Activated gamma-delta T cell treated with anti-CD3 and anti-CD28 coated beads, Interleukin-2, amount 50 U/mL, for 16 hours (primary cell): ENCODE results near the gene MAGEH1.
"Not testable (repeated sequence)": the region's sequence is repeated elsewhere in the genome, so short reads cannot be mapped to it uniquely, and the experiment has no call there.

Source experiments
- DNase-seq: peaks from one replicate; pipeline ENCODE4 v3.0.0-alpha.2; 2020; ENCODE audit warnings: low read depth

MAGEH1 gene, protein sequence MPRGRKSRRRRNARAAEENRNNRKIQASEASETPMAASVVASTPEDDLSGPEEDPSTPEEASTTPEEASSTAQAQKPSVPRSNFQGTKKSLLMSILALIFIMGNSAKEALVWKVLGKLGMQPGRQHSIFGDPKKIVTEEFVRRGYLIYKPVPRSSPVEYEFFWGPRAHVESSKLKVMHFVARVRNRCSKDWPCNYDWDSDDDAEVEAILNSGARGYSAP

DNA sequence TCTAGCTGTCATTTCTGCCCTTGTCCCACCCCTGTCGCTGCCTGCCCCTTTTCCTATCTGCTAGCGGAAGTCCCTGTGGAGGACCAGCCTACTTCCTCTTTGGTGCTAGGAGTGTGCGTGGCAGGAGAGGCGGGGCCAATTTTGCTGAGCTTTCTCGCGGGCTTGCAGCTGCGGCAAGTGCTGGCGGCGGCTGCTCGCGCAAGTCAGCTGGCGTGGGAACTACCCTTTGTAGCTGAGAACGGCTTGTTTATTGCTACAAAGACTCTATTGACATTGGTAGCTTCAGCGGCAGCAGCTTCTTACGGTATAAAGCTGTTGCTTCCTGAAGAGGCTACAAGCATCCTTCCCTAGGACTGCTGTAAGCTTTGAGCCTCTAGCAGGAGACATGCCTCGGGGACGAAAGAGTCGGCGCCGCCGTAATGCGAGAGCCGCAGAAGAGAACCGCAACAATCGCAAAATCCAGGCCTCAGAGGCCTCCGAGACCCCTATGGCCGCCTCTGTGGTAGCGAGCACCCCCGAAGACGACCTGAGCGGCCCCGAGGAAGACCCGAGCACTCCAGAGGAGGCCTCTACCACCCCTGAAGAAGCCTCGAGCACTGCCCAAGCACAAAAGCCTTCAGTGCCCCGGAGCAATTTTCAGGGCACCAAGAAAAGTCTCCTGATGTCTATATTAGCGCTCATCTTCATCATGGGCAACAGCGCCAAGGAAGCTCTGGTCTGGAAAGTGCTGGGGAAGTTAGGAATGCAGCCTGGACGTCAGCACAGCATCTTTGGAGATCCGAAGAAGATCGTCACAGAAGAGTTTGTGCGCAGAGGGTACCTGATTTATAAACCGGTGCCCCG lies at the start of gene MAGEH1:
MAGEH1 (plus strand) TSS at position 138 of the 843 bp plus-strand sequence; CDS start at position 386, 248 bp downstream.
- DNase-seq: peak; percentile 55

DNA sequence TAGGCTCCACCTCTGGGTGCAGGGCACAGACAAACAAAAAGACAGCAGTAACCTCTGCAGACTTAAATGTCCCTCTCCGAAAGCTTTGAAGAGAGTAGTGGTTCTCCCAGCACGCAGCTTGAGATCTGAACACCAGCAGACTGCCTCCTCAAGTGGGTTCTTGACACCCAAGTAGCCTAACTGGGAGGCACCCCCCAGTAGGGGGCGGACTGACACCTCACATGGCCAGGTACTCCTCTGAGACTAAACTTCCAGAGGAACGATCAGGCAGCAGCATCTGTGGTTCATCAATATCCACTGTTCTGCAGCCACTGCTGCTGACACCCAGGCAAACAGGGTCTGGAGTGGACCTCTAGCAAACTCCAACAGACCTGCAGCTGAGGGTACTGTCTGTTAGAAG lies 24.8 kb upstream of the MAGEH1 start:
- DNase-seq: not testable (repeated sequence)

DNA sequence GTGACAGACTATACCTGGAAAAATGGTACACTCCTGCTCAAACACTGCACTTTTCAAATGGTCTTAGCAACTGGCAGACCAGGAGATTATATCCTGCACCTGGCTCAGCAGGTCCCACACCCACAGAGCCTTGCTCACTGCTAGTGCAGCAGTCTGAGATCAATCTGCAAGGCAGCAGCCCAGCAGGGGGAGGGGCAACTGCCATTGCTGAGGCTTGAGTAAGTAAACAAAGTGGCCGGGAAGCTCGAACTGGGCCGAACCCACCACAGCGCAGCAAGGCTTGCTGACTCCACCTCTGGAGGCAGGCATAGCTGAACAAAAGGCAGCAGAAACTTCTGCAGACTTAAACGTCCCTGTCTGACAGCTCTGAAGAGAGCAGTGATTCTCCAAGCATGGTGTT lies 8.5 kb upstream of the MAGEH1 start:
- DNase-seq: not testable (repeated sequence)

DNA sequence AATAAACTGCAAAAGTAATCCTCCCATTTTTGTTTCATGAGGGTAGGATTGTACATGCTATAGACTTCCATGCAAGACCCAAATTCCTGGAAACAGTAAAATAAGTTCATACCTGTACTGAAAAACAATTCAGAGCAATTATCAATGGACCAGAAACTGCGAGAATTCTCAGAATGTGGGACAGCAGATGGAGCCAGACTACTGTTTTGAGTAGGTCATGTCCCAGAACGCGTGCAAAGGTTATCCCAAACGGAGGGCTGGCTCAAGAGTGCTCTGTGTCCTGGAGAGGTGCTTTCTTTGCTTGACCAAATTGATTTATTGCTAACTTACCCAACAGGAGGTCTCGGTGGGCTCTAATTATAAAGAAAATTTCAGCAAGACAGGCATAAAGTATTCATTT lies 1.7 kb upstream of the MAGEH1 start:
- DNase-seq: no peak

DNA sequence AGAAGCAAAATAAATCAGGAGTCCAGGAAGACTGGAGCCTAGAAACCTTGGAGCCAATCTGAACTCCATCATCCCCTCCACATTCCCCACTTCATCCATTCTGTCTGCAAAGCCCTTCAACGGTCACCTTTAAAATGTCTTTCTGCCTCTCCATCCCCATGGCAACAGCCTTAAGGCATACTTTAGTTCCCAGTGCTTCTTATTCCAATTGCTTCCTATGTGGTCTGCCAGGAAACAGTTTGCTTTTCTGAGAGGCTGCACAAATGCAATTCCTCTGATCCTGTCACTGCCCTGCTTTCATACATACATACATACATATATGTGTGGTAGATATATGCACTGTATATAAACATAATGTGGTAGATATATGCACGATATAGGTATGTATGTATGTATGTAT lies 786 bp upstream of the MAGEH1 start:
- DNase-seq: no peak

DNA sequence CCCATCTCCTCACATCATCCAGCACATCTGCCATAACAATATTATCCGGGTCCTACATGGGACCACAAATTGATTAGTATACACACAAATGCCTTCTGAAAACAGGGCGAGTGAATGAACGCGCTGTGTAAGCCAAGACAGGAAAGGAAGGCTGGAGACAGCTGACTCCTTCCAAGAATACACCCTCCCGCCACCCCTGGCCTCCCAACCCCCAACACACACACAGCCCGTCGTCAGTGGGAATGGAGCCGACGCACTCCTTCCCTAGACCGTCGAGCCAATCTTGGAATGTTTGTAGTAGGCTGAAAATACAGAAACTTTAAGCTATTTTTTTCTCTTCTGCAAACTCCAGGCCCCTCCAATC lies 319 bp upstream of the MAGEH1 start:
- DNase-seq: no peak

DNA sequence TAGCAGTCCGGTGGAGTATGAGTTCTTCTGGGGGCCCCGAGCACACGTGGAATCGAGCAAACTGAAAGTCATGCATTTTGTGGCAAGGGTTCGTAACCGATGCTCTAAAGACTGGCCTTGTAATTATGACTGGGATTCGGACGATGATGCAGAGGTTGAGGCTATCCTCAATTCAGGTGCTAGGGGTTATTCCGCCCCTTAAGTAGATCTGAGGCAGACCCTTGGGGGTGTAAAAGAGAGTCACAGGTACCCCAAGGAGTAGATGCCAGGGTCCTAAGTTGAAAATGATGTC lies 852 bp downstream of the MAGEH1 start:
- no peak for DNase-seq

DNA sequence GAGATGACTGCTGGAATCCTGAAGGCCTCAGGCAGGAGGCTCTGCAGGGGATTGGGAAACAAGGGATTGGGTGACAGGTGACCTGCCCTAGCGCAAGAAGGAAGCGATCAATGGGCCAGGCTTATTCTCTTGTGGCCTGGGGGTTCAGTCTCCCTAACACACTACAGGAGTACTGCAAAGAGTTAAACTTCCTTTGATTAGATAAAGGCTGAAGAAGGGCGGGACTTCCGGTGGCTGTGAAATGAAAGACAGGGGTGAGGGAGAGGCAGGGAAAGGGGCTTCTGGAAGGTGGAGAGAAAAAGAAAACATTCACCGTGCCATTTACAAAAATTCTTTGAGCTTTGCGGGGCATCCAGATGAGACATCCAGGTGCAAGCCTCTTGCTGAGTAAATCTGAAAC lies 3.8 kb downstream of the MAGEH1 start:
- DNase-seq: not testable (repeated sequence)

DNA sequence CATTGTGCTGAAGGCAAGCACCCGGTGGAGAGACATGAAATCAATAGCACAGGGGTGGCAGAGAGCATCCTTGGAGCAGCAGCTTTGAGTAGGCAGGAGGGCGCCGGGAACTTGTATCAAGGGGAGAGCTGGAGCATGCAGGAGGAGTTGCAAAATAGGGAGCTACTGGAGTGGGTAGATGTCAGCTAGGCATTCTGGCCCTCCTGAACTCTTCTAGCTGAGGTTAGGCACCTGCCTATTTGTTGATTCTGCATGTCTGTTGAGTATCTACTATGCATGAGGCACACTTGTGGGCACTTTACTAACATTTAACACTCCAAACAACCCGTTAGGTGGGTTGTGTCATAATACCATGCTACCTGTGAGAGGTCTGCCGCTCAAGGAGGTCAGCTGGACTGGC lies 7.5 kb downstream of the MAGEH1 start:
- DNase-seq: not testable (repeated sequence)

DNA sequence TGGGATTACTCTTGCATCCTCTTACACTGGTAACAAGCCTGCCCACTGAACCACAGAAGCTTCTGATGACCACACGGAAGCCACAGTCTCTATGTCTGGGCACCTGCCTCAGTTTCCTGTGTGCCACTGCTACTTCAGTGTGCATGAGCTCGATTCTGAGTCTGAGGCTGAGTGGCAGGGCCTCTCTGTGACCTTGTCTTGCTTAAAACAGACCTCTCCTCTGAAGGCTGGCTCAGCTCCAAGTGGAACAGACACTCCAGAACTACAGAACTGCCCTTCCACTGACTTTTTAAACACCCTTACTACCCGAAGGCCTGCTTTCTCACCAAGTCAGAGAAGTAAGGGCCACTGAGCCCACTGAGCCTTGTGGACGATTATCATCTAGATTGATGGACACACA lies 8.0 kb downstream of the MAGEH1 start:
- DNase-seq: not testable (repeated sequence)

DNA sequence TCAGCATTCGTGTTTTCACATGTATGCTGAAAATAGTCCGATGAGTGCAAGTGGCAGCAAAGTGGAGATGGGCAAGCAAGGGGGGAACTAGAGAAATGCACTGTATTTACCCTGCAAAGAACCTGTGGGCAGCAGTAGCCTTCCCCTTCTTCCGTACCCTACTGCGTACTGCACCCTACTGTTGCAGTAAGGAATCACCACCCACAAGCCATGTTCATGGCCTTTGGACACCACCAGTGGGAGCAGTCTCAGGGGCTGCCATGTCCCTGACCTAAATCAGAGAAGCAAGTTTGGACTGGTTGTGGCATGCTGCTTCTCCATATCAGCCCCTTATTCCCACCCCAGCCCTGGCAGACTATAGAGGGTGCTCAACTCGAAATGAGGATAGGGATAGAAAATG lies 12.1 kb downstream of the MAGEH1 start:
- not testable (repeated sequence) for DNase-seq

DNA sequence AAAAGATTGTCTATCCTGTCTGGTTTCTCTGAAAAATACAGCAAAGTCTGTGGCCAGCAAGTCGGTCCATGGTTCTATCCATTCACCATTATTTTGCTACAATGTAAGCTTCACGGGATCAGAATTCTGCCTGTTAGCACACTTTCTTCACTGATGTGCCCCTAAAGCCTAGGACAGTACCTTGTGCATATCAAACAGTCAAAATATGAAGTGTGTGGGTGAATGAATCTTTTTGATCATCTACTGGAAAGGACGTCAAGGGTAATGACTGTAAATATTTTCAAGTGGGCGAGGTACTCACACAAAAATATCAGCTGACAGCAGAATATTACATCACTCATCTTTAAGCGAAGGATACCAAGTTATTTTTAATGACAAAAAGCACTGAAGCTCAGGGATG lies 13.2 kb downstream of the MAGEH1 start:
- DNase-seq: not testable (repeated sequence)

DNA sequence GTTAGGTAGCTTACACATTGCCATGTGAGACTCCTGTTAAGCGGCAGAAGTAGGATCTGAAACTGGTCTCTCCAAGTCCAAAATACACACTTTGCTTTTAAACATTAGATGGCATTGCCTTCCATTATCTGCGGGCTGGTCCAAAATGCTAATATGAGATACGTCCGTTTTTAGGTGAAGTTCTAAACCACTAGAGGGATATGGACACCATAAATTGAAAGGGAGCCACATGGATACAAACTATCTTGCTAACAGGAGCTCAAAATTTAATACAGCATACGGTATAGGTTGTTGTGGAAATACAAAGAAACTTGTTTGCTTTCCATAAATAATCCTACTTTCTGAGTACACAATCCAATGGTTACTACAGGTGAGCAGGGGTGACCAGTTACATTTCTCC lies 13.9 kb downstream of the MAGEH1 start:
- not testable (repeated sequence) for DNase-seq

DNA sequence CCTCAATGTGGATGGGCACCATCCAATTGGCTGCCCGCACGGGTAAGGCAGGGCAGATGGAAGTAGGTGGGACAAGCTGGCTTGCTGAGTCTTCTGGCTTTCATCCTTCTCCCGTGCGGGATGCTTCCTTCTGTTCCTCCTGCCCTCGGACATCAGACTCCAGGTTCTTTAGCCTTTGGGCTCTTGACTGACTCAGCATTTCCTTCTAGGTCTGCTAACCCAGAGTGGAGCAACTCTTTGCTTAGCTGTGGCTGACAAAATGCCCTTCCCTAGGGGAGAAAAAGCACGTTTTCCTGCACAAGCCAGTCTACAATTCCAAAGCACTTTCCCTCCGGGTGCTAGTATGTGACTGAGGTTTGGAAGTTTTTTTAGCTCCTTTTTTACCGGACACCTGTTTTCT lies 28.0 kb downstream of the MAGEH1 start:
- DNase-seq: not testable (repeated sequence)

DNA sequence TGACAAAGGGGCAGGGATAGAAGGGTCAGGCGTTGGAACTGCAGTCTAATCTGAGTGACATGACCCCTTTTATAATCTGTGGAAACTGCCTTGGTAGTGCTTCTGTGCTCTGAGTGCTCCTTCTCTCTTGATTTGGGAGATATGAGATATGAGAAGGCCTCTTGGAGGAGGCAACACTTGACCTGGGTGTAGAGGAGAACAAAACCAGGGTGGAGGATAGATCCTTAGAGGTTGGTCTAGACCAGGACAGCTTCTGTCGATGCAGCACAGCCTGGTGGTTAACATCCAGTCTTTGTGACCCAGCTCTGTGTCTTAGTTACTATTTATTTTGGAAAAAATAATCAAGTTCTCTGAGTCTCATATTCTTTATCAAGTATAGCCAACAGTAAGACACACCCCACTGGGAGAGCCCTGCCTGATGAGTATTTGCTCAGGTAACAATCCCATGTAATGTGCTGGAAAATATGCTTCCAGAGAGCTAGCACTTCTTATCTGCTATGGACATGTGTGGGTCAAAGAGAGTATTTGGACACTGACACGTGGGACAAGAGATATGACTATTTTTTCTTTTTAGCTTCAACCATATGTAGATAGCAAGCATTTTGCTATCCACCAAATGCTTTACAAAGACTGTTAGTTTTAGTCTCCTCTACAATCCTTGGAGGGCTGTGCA lies 28.6 kb downstream of the MAGEH1 start:
- no peak for DNase-seq

DNA sequence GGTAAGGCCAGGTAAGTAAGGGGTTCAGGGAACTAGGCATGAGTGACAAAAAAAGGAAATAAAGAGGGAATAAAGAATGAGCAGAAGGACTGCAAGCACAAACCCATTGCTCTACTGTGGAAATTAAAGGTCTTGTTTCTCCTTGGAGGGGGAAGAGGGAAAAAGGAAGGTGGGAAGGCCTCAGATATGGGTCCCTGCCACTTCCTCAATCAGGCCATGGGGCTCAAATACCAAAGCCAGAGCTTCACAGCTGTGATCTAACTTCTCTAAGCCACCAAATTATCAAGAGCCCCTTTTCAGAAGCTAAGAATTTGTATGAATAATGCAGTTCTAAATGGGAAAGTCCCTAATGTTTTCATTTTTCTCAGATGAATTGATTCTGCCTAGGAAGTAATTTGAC lies 33.0 kb downstream of the MAGEH1 start:
- no peak for DNase-seq

DNA sequence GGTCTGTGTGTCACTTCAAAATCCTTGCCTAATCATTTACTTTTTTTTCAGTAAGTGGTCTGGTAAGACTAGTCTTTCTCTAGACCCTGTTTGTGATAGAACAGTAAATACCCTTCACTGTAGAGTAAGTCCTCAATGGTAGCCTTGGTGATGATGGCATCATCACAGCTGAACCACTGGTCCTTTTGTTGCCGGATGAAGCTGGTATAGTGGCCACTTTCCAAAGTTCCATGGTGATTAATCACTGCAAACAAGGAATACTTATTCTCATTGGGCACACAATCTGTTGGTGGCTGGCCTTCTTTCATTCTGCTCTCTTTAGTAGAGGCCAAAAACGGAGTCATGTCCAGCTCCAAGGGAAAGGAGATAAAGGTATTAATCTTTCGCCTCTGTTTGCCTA lies 34.8 kb downstream of the MAGEH1 start:
- DNase-seq: no peak

DNA sequence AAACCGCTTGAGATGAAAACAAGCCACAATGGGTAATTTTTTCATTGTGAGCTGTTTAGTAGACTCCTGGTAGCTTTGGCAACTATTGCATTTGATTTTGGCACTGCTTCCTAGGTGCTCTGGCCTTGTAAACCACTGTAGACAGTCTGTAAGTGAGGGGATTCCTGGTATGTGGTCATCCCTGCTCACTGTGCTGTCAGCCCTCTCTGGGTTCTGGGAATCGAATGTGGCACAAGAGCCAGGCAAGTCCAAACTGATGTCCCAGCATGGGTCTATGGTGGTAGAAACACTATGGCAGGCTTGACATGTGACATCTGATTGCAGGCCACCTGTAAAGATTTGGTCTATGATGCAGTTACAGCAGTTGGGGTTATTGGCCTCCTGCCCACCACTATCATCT lies 35.2 kb downstream of the MAGEH1 start:
- DNase-seq: no peak

DNA sequence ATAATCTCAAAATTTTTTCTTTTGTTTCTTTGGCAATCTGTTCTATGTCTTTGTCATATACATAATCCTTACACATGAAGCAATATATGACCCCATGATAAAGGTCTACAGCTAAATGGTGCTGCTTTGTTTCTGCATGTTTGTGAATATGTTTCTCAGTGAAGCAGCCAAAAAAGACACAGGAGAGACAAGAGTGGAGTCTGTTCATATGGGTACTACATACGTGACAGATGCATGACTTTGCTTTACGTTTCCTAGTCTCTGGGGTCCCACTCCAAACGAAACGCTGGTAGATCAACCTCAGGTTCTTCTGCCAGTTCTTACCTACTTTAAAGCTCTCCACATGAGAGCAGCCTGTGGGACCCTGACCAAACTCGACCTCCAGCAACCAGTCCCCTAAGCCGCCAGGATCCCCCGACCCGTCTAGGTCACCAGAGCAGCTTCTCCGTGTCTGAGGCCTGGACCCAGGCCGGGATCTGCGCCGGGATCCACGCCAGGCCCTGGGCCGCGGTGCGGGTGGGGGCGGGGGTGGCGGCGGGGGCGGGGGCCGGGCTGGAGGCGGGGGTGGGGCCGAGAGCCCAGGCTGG lies 36.2 kb downstream of the MAGEH1 start:
- DNase-seq: no peak

DNA sequence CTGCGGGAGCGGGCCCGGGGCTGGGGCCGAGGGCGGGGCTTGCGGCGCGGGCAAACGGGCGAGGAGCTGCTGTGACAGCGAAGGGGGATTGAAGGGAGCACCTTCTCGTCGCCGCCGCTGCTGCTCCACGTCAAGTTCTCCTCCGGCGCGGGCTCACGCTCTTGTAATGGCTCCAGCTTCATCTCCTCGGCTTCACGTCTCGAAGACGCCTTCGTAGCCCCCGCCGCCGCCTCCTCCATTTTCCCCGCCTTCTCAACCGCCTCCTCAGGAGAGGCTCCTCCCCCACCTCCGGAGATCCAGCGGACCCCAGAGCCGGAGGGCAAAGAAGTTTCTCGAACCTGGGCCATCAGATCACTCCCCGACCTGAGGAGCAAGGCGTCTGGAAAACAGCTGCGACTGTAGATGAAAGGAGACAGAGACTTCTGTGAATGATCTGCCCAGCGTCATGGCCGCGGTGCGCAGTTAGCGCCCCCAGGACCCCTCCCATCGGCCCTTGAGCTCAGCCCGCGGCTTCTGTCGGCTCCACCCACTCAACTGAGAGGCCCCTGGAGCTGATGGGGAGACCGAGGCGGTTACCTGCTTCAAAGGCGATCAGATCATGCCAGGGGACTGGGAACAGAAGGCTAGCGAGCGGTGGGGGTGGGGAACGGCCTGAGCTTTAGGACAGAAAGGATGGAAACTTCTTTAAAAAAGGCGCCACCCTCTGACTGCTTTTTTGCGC lies 36.8 kb downstream of the MAGEH1 start:
- DNase-seq: peak; percentile 46

DNA sequence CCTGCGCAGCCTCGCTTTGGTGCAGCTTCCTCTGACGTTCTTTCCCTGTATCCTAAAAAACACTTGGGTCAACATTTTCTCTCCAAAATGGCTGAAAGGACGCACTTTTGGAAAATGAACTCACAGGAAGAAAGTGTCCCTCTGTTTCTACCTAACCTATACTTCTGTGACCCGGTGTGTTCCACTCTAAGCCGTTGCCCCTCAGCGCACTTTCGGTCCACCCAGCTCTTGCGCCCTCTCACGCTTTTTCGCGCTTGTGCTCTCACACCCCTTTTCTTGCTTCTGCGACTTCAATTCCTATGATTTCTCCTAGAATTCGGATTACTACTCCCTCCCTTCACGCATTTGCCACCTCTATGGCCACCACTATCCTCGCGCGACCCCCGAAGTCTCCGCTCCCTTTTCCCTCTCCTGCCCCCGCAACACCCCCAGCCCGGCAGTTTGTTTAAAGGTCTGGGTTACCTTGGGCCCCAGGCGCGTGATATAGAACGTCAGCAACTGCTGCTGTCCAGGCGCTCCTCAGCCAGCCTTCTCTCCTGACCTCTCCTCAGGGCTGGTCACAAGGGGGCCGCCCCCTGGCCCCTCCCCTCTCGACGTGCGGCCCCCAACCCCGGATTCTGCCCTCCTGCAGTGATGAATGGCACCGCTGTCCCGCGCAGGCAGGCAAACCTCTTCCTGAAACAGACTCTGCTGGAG lies 37.5 kb downstream of the MAGEH1 start, which contains the start of gene USP51:
USP51 (minus strand) TSS at position 535 of the 696 bp plus-strand sequence. CDS start 909 bp downstream, outside the sequence.
- no peak for DNase-seq
